Renal cortex interstitium (tissue), 11 donors: ENCODE results near the gene ZNF831. TPM values are rescaled to one million over a fixed set of nuclear protein-coding genes. Genes with fewer than 3 reads are reported as not detected.

Experiments used
- DNase-seq, 11 donors: peaks; one replicate each; pipeline ENCODE4 v3.0.0-alpha.2; 2013; ENCODE audit warnings: low read depth in 9 of 11, low spot score in 4 of 11; ENCODE audit errors: extremely low read depth in 1 of 11
- polyA plus RNA-seq, 3 donors: library from polyadenylated mRNA; unstranded; fragments of 120-200 nt; gene quantifications; one replicate each; pipeline ENCODE4 v1.2.1, GENCODE V29; 2013; ENCODE audit not compliant: insufficient read length in 3 of 3

ZNF831 gene
- polyA plus RNA-seq, 3 donors: 0.08 to 0.11 (median 0.10) TPM

DNA sequence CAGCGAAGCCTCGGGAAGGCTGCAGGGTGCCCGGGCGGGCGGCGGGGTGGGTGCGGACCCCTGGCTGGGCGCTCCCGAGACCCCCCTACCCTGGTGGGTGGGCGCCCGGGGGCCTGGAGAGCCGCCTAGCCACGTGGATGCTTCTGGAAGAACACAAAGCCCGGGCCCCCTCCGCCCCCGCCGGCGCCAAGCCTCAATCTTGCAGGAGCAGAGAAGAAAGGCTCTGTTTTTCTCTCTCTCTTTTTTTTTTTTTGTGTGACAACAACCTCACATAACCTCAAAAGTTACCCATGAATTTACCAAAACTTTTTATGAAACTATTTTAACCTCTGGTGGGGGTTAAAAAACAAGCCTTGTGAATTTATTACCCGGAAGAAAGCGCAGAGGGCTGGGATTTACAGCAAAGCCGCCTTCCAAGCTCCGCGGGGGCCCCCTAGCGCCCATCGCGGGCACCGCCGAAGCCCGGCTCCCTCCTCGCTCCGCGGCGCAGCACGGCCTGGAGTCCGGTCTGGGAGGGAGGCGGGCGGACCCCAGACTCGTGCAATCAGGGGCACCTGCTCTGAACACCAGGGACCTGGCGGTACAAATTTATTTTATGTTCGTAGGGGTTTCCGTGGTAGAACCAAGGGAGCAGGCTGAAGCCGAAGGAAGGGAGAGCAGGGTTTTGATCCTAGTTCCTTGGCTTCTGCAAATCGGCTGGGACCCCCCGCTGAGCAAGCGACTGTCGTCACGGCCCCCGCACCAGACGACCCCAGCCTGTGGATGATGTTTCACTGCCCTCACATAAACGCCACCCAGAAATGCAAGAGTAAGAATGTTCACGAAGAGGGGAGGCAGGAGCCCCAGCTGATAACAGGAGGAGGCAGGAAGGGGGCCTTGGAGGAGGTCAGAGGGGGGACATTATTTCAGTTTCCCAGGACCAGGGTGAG is 58.9 kb downstream of the ZNF831 start:
- DNase-seq: peak; percentile 66 to 81 (median 78)

DNA sequence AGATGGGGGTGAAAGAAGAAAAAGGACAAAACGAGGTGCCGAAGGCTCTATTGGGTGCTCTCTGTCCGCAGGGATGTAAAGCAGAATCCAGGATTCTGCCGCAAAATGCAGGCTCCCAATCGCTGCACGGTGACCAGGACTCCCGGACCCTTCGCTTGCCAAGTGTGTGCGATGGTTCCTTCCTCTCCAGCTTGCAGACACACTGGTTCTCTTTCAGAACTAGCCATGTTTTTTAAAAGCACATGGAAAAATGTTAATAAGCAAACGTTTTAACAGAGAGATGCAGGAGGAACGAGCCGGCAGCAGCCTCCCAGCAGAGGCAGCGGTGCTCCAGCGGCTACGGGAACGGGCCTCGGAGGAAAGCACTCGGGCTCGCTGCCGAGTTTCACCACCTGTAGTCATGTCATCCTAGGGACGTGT is 59.6 kb downstream of the ZNF831 start:
- DNase-seq: peak in 2 of 11 donors; percentile 7 to 22

DNA sequence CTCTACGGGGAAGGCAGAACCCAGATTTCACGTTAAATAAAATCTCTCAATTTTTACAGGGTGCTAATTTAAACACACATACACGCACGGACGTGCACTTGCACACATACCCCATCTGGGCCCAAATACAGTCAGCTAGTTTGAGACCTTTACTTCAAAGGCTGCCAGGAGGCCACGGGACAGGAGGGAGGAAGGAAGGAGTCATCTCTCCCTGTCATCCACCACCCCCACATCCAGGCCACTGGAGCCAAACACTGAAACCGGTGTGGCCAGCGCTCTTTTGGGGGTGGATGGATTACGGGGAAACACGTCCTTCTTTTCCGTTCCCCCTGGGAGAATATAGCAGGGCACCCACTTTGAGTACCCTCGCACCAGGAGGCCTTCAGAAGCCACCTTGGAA is 60.1 kb downstream of the ZNF831 start:
- no peak for DNase-seq

DNA sequence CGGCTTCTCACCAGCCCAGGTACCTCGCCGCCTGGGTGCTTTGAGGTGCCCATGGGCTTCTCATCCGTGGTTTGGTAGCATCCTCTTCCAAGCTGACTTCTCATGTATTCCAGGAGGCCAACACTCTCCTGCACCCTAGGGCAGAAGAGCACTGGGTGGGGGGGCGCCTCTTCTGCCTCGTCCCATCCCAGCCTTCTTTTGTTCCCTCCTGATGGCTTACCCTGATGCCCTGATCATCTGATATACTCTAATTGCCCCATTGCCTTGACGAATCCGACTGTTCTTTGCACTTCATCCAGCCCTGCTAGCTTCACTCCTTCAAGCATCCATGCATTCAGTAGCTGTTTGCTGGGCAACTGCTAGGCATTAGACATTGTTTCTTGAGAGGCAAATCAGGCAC is 60.6 kb downstream of the ZNF831 start:
- no peak for DNase-seq

DNA sequence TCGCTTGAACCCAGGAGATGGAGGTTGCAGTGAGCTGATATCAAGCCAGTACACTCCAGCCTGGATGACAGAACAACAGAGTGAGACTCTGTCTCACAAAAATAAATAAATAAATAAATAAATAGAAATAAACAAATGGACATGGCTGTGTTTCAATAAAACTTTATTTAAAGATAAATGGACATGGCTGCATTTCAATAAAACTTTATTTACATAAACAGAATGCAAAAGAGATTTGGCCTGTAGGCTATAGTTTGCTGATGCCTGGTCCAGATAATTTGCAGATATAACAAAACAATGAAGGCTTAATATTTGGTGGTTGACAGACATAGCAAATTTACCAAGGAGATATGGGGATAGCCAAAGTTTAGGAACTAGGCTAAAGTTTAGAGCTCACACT is 66.8 kb downstream of the ZNF831 start:
- no peak for DNase-seq

DNA sequence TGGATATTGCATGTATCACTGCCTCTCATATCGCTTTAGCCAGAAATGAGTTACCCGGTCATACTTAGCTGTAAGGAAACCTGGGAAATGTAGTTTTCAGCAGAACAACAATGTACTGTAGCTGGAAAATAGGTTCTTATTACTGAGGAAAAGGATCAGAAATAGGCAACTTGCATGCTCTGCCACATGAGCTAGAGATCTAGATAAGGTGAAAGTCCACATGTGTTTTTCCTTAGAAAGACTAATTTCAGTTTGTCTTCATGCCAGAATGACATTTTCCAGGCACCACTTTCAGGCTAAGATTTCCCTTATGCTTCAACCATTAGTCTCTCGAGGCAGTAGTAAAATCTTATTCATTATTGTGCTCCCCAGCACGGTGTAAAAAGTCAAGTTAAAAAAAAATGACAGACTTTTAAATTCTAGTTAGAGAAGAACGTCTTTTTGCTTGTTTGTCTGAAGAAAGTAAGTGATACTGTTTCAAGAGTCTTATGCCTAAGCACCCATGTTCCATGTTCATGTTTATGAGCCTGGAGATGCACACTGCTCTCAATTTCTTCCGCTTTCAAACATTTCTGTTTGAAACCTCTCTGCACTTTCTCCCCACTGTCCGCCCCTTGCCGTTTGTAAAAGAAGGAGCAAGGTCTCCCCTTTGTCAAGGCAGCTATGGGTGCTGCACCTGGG is 67.6 kb downstream of the ZNF831 start:
- no peak for DNase-seq

DNA sequence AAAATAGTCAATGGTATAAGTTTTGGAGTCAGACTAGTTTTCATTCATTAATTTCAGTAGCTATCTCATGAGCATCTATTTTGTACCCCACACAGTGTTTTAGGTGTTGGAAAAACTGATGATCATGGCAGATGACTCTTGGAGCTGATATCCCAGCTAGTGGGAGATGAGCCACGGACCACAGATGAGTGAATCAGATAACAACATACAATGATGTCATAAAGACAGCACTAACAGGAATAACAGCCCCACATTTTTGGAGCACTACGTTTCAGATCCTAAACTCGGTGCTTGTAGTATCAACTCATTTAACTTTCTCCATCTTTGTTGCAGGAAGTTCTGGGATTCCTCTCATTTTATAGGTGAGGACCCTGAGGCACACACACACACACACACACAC is 69.0 kb downstream of the ZNF831 start:
- DNase-seq: no peak

DNA sequence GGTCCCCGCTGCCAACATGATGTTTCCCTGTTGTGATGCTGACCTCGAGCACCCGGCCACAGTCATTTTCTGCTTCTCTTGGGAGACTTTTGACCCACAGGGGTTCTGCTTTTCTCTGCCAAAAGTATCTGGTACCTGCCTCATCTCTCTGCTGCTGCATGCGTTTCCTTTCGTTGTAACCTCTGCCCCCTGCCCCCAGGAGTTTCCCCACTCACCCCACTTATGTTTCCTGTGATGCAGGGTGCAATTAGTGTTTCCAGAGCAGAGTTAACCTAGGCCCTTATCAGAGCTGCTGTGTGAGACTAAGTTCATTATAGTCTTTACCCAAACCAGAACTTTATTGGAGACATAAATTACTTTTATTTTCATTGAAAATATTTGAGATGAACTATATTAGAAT is 71.6 kb downstream of the ZNF831 start:
- DNase-seq: no peak

DNA sequence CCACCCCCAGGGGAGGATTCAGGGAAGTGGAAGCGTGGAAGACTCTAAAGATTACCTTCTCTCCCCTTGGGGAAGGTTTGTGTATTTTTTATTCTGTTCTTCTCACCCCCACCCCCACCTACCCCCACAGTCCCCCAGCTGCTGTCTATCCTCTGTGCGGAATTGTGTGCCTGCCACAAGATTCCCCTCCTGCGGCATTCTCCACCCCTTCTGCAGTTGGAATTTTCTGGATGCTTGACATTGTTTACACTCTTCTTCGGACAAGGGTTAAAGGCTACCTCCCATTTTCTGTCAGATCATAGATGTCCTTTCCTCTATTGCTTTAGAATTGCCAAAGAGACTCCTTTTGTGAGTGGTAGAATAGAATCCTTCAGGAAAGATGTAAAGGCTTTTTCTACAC is 76.4 kb downstream of the ZNF831 start:
- no peak for DNase-seq

DNA sequence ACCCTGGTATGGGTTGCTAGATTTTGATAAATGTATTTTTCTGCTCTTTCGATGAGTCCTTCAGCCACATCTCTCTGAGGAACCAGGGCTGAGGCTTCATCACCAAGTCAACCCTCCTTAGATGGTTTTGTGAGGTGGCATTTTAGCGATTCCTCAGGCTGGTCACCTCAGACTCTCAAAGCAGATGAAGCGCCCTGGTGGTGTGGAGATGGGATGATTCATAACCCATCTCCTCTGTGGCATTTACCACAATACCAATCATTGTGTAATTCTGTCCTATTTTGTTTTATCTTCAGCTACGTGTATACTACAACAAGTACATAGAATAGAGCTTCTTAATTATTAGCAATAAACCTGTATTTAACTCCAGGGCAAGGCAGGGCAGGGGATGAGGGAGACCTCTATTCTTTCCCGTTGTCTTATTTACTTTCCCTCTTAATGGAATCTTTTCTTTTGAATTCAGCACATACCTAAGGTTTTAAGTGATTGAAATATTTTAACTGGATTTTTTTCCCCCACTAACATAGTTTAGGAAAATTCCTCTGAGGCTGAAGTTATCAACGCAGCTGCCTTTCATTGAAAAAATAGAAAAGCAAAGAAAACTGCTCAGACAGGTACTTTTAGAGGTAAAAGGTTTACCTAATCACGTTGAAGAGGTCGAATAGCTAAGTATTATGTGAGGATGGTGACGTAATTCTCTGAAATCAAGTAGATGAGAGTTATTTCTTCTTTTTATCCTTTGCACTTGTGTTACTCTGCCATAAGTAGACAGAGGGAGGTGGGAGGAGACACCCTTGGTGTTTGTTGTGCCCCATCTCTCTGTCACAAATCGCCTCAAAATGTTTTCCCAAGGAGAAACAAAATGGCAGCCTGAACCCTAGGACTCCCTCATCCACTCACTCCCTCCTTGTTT is 79.3 kb downstream of the ZNF831 start:
- no peak for DNase-seq

DNA sequence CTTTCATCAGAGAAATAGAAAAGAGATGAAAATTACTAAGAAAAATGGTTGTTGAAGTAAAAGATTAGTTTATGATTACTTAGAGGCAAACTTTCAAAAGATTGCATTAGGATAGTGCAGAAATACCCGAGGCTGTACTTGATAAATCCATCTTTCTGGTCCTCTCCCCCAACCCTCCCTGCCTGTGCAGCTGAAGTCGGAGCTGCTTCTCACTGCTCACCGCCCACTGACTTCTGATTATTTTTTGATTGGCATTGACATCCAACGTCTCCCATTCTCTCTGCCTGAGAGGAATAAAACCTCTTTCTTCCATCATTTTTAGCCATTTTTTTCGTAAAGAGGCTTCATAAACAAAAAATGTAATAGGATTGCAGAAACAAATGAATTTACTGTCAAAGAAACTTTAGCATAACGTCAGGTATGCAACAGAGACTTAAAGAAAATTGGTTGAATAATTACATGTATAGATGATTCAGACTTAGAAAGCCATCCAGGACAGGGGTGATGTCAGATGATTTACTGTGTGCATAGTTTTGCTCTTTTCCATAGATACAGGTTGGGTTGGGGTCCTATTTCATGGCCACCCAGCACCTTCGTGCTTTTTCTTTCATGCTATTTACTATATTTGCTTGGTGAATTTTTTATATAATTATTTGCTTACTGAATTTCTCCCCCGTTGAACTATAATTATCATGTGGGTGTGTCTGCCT is 83.2 kb downstream of the ZNF831 start:
- DNase-seq: no peak

DNA sequence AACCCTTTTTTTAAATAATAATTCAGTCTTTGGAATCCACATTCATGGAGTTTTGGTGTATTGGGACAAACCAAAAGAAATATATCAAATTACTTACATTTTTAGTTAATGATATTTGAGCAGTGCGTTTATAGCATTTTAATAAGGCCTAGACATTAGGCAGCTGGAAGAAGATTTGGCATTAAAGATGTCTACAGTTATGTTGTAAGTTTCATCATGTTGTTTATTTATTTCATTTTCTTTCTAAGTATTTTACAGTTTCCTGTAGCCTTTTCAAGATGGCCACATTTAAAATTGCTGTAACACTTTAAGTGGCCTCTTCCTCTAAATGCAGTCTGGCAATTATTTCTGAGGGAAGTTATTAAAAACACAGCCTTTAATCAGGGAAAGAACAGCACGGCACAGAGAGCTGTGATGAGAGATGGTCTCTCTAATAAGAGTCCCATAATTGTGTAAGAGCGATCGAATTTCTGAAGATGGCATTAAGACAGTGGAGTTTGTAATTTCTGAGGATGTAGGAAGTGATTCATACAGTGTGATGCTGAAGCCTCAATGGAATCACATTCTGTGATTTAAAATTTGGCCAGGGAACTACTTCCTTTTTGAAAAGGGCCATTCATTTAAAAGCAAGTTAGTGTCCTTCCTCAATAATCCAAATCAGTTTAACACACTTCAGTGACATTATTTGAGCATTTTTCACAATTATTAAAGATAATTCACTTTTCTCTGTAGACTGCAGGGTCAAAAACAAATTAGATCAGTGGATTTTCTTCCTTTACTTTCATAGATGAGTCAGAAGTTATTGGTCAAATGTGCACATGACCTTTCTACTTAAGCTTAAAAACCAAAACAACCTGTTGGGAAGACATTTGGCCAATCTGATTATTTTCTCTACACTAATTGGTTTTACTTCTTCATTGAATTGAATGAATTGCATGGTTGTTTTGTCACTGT is 84.4 kb downstream of the ZNF831 start:
- DNase-seq: peak in 1 of 11 donors; percentile 48

DNA sequence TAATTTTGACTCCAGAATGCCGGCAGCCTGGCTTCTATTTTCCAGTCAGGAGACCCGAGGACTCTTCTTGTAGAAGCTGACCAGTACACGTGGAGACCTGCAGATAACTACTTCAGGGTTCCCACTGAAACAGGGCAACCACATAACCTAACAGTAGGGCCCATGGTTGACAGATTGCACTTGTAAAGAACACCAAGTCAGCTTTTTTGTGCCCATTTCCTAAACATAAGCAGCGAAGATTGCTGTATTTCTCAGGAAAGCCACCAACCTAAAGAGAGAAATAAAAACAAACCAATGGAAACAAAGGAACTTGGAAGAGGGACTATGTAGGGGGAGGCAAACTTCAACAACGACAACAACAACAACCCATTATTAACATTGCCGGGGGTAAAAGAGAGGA is 86.7 kb downstream of the ZNF831 start:
- no peak for DNase-seq

DNA sequence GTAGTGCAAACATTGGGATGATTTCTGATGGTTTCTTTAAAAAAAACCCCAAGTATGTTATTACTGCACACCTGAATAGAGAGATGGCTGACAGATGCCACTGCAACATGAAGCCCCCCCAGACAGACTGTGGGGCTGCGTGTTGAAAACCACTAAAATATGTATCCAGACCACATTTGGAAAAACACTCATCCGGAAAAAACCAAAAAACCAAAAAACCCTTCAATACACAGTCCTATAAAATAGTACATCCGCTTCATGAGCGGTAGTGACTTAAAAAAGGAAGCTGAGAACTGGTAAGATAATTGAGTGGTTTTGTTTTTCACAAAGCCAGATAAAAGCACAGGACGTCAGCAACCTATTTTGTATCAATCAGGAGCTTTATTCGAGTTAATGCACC is 89.7 kb downstream of the ZNF831 start:
- DNase-seq: no peak

DNA sequence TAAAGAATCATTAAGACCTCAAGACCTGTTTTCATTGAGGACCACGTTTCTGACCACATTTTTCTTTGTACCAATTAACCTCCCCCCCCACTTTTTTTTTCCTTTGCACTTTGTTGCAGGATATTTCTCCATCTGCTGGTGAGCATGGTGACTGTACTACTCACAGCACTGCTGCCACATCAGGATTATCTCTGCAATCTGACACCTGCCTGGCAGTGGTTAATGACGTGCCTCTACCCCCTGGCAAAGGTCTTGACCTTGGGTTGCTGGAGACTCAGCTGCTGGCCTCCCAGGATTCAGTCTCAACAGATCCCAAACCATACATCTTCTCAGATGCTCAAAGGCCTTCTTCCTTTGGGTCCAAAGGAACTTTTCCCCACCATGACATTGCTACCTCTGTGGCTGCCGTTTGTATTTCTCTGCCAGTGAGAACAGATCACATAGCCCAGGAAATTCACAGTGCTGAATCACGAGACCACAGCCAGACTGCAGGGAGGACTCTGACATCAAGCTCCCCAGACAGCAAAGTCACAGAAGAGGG is 90.2 kb downstream of the ZNF831 start:
- DNase-seq: no peak

DNA sequence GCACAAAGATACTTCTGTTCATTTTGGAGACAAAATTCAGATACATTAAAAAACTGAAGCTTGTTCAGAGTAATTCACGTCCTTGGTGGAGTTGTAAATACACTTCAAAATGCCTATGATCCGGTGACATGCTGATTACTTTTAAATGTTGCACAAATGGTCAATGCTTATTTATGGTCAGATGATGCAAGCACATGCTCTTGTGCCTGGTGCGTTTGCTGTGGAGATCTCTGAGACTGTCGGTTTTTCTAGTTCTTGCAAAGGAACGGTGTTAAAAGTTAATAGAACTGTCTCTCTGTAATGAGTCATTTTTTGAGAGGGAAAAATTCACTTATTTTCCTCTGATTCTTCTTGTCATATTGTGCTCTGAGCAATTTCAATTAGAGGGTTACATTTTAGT is 91.6 kb downstream of the ZNF831 start:
- DNase-seq: no peak

DNA sequence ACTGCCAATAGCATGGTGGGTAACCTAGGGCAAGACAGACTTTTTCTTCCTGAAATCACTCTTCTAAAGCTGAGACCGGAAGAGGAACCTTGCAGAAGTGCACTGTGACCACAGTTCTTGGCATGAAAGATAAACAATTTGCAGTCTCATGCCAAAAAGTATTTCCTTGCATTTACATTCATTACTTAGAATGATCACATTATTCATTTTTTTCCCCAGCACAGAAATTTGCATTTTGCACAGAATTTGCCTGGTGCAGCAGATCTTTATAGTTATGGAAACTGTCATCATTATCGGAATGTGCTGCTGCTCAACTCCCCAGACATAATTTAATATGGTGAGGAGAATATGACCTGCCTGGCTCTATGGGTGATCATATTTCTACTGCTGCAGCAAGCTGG is 94.6 kb downstream of the ZNF831 start:
- DNase-seq: no peak

DNA sequence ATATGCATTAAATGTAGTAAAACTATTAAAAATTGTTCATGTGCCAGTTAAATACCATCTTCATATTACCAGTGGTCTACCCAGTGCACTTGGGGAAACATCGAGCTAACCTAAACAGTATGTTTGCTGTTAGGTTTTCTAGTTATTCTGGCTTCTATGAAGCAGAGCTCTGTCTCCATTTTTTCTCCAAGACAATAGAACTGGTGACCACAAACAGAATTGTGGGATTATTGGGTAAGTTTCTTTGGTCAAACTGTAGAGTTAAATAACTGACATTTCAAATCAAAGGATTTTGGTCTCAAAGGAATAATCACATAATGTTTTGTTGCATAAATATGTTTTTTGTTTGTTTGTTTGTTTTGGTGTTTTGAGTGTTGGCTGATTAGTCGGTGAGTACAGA is 96.3 kb downstream of the ZNF831 start:
- no peak for DNase-seq
